ENCODE data around the gene TREML2. TPM values are rescaled to one million over a fixed set of nuclear protein-coding genes. Genes with fewer than 3 reads are reported as not detected.

TREML2 gene
- total RNA-seq, 4 donors from 2014 or later = 0.22 to 0.34 TPM; not detected in 2

GRCh38 chr6:41193171-41193734 lies 7.7 kb downstream of the TREML2 start:
- TF ChIP-seq, protein P1, sequence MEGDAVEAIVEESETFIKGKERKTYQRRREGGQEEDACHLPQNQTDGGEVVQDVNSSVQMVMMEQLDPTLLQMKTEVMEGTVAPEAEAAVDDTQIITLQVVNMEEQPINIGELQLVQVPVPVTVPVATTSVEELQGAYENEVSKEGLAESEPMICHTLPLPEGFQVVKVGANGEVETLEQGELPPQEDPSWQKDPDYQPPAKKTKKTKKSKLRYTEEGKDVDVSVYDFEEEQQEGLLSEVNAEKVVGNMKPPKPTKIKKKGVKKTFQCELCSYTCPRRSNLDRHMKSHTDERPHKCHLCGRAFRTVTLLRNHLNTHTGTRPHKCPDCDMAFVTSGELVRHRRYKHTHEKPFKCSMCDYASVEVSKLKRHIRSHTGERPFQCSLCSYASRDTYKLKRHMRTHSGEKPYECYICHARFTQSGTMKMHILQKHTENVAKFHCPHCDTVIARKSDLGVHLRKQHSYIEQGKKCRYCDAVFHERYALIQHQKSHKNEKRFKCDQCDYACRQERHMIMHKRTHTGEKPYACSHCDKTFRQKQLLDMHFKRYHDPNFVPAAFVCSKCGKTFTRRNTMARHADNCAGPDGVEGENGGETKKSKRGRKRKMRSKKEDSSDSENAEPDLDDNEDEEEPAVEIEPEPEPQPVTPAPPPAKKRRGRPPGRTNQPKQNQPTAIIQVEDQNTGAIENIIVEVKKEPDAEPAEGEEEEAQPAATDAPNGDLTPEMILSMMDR (IDR thresholded peaks at IDR 0.05; ENCODE audit: low read depth) = no peak

- TF ChIP-seq, protein P1 (IDR thresholded peaks at IDR 0.05; ENCODE audit: low read depth) = no peak
Measured at GRCh38 chr6:41191569-41191968, 9.4 kb downstream of the TREML2 start.

GRCh38 chr6:41190791-41191190 lies 10.2 kb downstream of the TREML2 start:
- TF ChIP-seq, protein P1 (IDR thresholded peaks at IDR 0.05; ENCODE audit: low read depth) = no peak

DNA sequence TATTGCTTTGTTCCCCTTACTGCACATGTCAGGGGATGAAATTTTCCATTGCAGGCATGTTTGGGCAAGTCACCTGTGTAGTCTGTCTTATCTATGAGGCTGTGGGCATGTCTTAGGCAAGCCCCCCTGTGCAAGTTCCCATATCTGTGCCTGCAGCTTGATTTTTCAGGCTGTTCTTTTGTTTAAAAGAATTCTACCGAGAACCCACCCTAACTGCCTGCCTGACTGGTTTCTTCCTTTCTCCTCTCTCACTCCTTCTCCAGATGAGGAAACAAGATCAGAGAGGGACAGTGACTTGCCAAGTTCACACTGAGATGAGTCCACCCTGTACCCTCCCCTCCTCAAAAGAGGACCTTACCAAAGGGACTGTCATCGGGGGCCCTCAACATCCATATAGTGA lies 11.0 kb downstream of the TREML2 start:
- TF ChIP-seq, protein P1 (IDR thresholded peaks at IDR 0.05; ENCODE audit: low read depth) = no peak

- TF ChIP-seq, protein P1 (IDR thresholded peaks at IDR 0.05; ENCODE audit: low read depth) = no peak
Measured at GRCh38 chr6:41187924-41188886, 12.7 kb downstream of the TREML2 start.

GRCh38 chr6:41186031-41186562 lies 14.9 kb downstream of the TREML2 start:
- TF ChIP-seq, protein P1 (IDR thresholded peaks at IDR 0.05; ENCODE audit: low read depth) = no peak

DNA sequence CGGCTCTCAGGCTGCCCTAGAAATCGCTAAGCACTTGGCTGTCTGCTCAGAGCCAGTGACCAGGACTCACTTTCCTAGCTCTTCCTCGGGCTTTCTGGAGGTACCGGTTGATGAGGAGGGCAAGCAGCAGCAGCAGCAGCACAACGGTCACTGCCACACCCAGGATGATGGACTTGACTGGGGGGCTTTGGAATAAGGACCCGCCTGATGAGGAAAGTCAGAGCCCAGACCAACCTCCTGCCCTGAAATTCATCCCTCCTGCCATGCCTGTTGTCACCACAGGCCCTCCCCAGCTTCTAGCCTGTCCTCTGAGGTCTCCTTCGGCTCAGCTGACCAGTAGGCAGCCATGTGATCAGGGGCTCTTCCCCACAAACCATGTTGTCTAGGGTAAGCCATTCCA lies 16.2 kb downstream of the TREML2 start:
- TF ChIP-seq, protein P1 (IDR thresholded peaks at IDR 0.05; ENCODE audit: low read depth) = no peak
